Activated CD4-positive, alpha-beta T cell treated with anti-CD3 and anti-CD28 coated beads, Interleukin-2, amount 50 U/mL, for 48 hours (primary cell): ENCODE measurements around the gene SKI.

Experiments
- DNase-seq, 2 experiments: peaks; one replicate each; pipeline ENCODE4 v3.0.0-alpha.2; 2020

Gene SKI

DNA sequence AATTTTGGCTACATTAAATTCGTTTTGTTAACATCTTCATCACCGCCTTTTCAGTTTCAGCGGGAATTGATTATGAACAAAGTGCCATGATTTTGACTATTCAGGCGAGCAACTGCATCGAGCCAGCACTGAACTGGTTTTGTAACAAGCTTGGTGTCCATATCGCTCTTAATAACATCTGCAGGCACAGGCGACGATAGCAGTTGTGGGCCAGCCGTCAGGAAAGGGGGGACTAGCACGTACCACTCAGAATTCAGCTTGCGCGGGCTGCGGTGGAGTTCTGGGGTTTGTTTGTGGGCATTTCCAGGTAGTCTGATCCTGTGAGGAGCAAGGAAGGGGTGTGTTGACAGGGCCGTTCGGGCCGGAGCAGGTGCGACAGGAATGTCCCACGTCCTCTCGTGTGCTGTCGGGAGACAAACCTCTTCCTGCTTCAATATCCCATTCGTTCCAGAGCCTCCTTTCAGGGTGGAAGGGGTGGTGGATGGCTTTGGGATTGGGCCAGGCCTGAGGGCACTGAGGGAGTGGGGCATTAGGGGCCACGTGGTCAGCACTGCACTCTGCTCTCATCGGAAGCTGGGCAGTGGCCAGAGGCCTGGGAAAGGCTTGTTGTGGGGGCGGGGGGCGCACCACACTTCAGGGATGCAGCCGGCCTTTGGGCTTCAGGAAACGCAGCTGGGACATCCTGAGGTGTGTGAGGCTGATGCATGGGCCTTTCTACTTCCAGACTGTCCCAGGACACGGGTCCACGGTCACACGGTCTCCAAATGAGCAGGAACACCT is 39.1 kb downstream of the SKI start:
- DNase-seq = no peak

DNA sequence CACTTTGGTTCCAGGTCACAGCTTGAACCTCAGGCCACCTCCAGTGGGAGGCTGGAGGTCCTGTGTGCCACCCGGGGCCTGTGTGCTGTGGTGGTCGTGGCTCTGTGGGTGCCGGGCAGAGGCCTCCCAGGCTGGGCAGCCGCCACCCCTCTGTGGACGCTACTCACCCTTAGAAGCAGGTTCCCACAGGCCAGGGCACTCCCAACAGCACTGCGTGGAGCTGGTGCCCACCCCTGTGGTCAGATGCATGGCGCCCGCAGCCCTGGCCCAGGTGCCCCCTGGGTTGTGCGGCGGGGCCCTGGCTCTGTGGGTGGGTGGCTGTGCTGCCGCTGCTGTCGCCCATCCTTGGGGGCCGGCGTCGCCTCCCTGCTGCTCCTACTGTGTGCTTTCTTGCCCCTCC is 39.7 kb downstream of the SKI start:
- no peak for DNase-seq

DNA sequence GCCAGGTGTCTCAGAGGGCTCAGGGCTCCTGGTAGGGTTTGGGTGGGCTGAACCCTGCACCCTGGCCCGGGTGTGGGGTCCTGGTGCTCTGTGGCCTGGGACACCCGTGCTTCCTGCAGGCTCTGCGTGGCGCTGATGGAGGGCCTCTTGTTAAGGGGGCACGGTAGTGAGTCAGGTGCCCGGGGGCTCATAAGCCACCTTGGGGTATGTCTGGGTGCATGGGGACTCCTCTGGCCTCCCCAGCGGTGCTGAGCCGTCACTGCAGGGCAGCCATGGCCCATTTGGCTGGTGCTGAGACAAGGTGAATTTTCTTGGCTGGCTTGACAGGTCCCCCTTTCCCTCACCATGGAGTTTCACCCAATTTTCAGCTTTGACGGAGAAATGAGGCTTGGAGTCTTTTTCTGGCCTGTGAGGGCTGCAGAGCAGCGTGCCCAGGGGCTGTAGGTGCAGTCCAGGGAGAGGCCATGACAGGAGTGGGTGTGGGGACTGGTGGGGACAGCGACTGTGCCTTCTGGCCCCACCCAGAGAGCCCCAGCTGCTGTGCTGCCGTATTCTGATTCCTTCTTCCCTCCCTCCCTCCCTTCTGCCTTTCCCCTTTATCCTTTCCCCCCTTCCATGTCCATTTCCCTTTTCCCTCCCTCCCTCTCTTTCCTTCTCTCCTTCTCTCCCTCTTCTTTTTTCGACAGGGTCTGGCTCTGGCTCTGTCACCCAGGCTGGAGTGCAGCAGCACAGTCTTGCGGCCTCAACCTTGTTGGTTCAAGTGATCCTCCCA is 40.4 kb downstream of the SKI start:
- no peak for DNase-seq

DNA sequence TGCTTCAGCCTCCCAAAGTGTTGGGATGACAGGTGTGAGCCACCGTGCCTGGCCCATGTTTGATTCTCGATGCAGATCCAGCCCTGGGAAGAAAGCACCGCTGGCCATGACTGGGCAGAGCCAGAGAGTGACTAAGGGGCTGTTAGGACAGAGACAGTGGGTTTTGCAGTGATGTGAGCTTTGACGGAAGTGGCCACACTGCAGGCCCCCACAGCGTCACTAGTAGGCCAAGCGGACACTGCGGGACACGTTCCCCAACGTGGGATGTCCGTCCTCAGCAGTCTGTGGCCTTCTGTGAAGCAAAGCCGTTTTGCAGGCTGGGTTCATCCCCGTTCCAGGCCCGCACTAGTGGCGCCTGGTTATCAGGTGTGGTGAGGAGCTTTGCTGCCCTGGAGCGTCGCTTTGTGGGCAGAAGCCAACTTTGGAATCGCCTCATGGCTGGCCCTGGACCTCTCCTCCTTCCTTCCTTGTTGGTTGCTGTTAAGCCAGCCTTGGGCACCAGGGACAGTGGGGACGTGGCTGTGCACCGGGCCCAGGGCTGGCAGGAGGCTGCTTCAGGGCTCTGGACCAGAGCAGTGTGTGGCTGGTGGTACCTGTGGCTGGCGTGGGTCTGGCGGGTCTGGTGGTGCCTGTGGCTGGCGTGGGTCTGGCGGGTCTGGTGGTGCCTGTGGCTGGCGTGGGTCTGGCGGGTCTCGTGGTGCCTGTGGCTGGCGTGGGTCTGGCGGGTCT is 41.2 kb downstream of the SKI start:
- no peak for DNase-seq

DNA sequence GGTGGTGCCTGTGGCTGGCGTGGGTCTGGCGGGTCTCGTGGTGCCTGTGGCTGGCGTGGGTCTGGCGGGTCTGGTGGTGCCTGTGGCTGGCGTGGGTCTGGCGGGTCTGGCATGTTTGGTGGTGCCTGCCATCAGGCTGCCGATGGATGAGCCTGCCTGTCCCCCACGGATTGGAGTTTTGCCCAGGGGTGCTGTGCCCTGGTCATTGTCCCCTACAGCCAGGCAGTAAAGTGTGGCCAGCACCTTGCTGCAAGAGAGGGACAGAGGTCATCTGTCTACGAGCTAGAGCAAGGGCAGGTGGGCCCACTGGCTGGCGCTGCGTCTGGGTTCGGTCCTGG is 41.8 kb downstream of the SKI start:
- no peak for DNase-seq

DNA sequence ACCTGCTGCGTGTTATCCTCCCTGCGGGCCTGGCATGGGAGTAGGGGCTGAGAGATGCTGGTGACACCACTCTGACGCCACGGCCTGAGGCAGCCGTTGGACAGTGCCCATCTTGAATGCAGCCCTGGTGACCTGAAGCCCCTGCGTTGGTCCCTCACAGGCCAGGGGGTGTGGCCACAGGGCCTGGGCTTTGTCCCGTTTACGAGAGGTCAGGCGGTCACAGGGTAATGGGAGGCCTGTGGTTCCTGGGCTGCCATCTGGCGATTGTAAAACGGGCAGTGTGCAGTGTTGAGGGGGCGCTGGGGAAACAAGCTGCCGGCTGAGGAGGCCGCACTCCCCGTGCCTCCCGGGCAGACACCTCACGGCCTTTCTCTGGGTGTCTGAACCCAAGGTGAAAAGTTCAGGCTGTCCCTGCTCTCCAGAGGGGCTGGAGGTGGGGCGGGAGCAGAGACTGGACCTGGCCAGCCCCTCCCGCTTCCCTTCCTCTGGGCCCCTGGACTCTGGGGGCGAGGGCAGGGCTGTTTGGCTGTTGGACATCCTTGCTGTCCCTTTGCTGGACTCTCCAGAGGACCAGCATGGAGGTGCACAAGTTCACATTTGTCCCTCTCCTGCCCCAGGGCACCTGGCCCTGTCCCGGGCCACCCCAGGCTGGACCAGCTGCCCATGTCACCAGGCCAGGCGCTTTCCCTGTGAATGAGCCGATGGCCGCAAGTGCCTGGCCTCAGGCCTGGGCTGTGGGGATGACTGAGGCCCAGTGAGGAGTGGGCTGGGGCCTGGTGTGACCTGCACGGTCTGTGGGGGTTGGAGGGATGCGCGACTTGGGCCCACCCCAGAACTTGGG is 42.4 kb downstream of the SKI start:
- DNase-seq = no peak

DNA sequence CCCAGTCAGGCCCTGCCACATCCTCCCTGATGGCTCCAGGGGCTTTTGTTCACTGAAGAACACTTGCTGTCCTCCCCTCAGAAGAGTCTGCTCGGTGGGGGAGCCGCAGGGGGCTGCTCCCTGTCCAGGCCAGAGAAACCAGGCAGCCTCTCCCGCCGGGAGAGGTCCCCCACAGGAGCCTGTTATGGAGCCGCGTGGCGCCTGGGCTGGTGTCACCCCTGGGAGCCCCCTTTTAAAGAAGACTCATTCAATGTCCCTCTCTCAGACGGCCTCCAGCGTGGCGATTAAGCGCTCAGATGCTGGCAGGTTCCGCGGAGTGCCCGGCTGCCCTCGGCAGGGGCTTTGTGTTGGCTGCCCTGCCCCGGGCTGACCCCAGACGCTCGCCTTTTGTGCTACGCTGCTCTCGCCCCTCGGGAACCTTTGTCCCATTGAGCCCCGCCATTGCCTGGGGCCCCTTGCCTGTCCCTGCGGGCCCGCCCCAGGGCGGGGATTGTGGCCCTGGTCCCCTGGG is 43.1 kb downstream of the SKI start:
- DNase-seq = no peak

DNA sequence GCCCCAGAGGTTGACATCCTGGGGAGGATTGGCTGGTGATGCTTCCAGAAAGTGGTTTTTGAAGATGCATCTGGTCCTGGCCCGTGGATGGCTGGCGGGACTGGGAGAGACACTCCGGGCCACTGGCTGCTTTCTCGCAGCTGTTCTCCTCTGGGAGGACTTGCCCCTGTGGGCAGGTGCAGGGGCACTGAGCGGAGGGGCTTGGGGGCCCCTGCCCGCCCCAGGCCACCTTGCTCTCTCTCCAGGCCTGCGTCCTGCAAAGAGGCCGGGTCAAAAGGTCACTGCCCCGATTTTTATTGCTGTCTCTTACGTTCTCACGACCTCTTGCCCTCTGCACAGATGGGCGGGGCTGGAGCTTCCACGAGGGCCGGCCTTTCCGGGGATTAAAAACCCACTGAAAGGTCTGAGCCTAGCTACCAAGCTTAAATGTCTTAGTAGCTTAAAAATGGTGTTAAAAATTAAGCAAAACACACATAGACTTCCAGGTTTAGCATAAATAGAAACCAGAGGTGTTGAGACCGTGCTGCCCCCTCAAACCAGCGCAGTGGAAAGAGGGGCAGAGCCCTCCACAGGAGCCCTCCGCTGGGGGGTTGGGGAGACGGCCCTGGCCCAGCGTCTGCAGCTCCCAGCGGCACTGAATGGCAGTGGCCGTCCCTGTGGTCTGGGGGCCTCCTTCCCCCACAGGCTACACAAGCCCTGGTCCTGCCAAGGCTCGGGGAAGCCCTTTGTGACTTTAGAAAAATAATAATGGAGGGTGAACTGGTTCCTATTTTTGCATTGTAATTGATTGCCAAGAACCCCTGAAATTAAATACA is 43.9 kb downstream of the SKI start:
- no peak for DNase-seq

DNA sequence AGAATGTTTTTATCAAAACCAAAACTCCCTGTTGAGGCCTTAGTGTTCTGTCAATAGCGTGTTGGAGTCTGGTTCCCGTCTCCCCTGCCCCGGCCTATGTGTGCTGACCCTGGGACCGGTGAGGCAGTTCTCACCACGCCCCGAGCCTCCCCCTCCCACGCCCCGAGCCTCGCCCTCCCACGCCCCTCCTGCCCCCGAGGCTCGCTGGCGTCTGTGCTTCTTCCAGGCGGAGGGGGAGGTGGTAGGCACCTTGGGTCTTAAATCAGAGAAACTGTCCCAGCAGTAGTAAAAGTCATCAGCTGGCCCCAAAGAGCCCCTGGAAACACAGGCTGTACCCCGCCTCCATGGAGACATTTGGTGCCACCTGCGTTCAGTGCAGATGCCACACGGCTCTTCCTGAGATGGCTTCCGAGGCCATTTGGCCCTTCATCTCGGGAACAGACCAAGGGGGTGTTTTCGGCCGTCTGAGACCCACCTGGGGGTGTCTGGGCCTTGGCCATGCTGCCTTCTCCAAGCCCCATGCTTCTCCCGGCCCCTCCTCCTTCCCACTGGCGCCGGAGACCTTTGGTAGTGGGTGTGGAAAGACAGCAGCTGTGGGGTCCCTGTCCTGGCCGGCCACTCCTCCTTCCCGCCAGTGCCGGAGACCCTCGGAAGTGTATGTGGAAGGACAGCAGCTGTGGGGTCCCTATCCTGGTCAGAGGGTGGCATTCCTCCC is 44.7 kb downstream of the SKI start:
- no peak for DNase-seq

DNA sequence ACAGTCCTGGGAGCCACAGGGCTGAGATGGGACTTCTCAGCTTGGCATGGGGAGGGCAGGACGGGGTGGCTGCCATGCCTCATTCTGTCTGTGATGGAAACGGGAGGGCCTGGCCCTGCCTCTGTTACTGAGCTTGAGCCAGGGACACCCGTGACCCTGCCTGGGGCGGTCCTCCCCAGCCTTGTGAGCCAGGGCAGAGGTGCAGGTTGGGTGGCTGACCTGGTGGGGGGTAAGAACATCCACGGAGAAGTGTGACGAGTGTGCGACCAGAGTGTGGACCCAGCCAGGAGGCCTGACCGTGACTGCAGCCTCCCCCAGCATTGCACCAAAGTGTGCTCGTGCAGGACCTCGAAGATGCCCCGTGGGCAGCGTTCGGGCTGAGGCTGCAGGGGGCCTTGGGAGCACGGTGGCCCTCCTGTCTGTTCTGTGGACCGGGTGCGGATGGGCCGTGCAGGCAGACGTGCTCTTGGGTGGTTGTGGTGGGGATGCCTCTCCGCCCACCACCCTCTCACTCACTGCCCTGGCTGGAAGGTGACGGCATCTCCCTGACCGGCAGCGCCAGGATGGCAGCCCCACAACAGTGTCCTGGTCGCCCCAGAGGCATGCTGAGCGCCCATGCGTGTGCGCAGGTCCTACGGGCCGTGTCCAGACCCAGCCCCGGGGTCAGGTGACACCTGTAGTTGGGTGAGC is 45.4 kb downstream of the SKI start:
- DNase-seq = no peak

DNA sequence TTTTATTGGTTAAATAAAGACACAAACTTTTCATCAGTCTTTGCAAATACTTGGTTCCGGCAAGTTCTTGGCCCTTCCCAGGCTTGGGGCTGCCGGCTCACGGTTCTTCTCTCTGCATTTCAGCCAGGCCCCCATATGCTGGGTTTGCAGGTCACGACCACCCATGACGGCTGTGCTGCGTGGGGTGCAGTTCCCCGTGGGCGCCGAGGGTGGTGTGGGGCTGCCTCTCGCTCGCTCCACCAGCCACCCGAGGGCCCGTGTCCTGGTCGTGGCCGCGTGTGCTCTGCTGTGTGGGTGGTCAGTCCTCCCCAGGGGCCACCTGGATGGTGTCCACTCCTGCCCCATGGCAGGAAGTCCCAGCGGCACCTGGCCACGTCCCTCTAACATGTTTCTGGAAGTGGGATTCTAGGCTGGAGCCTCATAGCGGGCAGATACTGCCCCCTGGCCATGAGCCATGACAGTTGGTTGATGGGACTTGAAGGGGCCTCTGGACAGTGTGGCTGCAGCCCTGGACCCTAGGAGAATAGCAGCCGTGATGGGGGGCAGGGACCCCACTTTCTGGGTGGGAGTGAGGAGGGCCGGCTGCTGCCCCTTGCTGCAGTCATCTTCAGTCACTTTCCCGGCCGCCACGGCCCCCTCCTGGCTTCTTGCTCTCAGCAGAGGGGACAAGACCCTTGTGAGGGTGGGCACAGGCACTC is 46.3 kb downstream of the SKI start:
- no peak for DNase-seq

DNA sequence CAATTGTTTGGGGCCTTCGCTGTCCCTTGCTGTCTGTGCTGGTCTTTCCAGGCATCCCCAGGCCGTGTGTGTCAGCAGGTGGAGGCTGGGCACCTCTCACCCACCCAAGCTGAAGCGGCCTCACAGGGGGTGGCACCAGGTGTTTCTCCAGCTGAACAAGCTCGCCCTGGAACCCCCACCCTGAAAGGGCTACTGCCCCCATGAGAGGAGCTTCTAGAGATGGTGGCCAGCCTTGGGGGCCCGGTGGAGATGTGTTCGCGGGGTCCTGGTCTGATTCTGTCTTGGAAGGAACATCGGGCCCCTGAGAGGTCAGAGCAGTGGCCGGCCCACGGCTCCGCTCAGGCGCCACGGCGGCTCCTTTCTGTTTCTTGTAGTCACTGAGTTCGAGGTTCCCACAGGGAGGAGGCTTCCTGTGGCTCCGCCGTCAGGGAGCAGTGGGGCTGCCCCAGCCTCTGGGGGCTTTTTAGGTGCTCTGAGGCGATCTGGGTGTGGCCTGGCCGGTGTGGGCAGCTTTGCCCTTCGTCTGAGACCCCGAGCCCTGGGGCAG is 46.9 kb downstream of the SKI start:
- no peak for DNase-seq

DNA sequence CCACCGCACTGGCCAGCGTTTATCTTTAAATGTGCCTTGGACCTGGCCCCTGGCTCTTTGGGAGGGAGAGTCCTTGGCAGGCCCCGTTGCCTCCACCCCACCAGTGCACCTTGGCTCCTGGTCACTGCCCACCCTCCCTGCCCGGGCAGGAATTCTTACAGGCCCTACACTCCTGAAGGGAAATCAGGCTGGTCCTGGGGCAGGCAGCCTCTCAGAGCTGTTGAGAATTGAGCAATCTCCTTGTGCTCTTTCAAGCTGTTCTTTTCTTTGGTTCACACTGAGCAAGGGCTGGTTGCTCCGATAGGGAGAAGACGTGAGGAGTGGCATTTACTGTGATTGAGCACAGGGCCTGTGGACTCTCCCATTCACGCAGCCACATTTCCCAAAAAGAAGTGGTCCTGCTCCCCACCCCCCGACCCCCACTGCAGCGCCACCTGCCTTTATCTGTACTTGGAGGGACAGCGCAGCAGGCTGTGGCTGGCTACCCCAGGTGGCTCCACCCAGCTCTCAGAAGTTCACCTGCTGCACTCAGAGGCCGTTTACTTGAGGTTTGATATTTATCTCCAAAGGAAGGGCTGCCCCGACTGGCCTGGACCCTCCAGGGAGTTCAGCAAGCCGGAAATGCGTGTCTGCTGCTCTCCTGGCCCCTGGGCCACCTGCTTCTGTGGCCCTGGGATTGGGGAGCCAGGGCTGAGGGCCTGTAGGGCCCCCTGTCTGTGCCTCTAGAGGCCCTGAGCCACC is 47.8 kb downstream of the SKI start:
- no peak for DNase-seq

DNA sequence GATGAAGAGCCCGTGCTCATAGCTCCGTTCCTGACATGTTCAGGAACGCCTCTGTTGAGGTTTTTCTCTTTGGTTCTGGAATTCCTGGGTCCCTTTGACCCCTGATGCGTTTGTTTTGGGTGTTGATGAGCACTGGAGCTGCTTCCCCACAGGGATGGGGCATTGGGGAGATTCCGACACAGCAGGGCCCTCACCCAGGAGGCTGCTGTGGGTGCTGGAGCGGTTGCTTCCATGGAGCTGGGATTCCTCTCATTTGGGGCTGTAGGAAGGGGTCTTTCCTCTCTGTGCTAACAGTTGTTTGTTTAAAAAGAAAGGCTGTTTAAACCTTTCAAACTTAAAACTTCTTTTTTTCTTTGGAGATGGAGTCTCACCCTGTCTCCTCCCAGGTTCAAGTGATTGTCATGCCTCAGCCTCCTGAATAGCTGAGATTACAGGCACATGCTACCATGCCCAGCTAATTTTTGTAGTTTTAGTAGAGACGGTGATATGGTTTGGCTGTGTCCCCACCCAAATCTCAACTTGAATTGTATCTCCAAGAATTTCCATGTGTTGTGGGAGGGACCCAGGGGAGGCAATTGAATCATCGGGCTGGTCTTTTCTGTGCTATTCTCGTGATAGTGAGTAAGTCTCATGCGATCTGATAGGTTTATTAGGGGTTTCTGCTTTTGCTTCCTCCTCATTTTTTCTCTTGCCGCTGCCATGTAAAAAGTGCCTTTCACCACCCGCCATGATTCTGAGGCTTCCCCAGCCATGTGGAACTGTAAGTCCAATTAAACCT is 48.9 kb downstream of the SKI start:
- DNase-seq = no peak

DNA sequence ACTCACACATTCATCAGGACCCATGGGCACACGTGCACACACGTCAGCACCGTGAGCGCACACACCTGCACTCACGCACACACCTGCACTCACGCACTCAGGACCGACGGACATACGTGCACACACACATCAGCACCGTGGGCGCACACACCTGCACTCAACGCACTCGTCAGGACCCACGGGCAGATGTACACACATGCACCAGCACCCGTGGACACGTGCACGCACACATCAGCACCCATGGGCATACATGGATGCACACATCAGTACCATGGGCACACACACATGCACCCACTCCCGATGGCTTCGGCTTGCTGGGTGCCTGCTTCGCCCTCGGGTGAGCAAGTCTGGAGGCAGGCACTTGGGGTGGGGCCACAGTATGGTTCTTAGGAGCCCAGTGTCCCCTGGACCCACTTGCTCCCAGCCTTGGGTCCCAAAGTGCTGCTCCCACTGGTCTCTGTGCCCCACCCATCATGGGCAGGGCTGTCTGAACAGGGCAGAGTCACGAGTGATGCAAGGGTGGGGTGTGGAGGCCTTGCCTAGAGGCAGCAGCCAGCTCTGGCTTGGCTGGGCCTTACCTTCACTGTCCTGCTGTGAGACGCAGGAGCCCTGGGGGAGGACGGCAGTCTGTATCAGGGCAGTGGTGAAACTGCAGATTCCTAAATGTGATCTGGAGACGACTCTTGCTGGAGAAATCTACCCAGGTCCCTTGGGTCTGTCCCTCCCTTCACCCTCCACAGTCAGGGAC is 49.8 kb downstream of the SKI start:
- no peak for DNase-seq

DNA sequence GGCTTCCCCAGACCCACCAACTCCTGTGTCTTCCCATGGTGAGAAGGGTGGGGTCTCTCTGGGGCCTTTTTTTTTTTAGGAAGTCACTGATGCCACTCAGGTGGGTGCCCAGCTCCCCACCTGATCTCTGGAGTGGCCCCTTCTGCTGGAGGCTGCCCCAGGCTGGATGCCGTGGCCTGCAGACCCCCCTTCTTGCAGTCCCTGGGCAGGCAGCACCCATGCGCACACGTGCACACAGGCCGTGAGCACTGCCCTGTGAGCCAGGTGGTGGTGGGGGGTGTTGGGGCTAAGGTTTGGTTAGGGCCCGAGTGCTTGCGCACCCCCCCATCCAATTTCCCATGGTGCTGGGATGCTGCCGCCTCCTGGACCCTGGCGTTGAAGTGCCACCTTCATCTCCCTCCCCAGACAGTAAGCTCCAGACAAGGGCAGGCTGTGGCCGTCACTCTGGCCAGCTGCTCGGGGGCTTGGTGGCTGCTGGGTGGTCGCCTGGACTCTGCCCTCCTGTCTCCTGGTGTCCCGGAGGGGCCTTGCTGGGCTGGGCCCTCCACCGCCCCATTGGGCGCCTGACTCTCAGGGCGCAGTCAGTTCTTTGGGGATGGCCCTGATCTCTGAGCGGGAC is 50.6 kb downstream of the SKI start:
- no peak for DNase-seq

DNA sequence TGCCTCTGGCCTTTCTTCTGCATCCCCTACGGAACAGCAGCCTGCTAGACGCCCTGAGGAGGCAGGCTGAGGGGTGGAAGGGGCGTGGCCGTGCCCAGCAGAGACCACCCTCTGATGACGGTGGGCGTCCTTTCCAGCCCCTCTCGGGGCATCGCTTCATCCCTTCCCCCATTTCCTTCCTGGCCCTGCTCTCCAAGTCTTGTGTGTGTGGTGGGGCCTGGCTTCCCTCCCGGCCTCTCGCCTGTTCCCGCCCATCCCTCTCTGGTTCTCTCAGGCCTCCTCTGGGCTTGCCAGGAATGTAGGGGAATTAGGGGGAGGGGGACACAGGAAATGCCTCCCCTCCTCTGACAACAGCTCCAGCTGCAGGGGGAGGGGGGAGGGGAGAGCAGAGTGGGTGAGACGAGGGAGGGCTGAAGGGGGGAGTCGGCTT is 51.1 kb downstream of the SKI start:
- no peak for DNase-seq
